Body of pancreas (tissue), 4 donors: Measurements from ENCODE around the gene GSK3B. TPM values are rescaled to one million over a fixed set of nuclear protein-coding genes. Genes with fewer than 3 reads are reported as not detected.

Experiments used
- ATAC-seq: fragments of 150-250 bp; one replicate; pipeline ENCODE4 v1.9.1; 2016
- DNase-seq, 4 donors: peaks; one replicate each; pipeline ENCODE4 v3.0.0-alpha.2; 2019
- H3K27ac ChIP-seq, 4 donors: fragments of 200-600 bp; sonication (generic); 1 replicate in 3 of 4; 2 replicates in 1 of 4; pipeline versions ENCODE4 v1.5.1 to v1.6.1; 2016 to 2019; ENCODE audit warnings: mild to moderate bottlenecking in 1 of 4, mixed read lengths in 1 of 4, moderate library complexity in 1 of 4
- H3K27me3 ChIP-seq, 2 donors: fragments of 200-600 bp; sonication (generic); one replicate each; pipeline ENCODE4 v1.6.0; 2016; ENCODE audit warnings: mild to moderate bottlenecking in 1 of 2
- H3K36me3 ChIP-seq, 2 donors: fragments of 200-600 bp; sonication (generic); replicated peaks in 1 of 2; 2 replicates each; pipeline ENCODE4 v1.5.1; 2016; ENCODE audit warnings: low read depth in 2 of 2; ENCODE audit not compliant: insufficient read depth in 1 of 2
- H3K4me1 ChIP-seq: fragments of 200-600 bp; sonication (generic); one replicate; pipeline ENCODE4 v1.6.0; 2016
- H3K4me3 ChIP-seq, 2 donors: fragments of 200-600 bp; sonication (generic); 1 replicate in 1 of 2; 2 replicates in 1 of 2; pipeline ENCODE4 v1.5.1; 2016 to 2019
- H3K9me3 ChIP-seq, 3 donors: fragments of 200-600 bp; sonication (generic); 1 replicate in 2 of 3; 2 replicates in 1 of 3; pipeline ENCODE4 v1.5.1; 2016
- CTCF ChIP-seq, 7 experiments: fragments of 450-650 bp in 4 of 7; fragments of 200-600 bp in 3 of 7; sonication (generic) in 3 of 7; IDR thresholded peaks; one replicate each; pipeline ENCODE4 v1.5.1; 2016 to 2019; ENCODE audit warnings: antibody characterized with exemption in 7 of 7
- POLR2A ChIP-seq, 3 donors: fragments of 450-650 bp; IDR thresholded peaks; one replicate each; pipeline ENCODE4 v1.6.1; 2016; ENCODE audit warnings: antibody characterized with exemption in 3 of 3, mild to moderate bottlenecking in 2 of 3
- WGBS, 2 donors: methylation state at CpG; one replicate each; pipeline ENCODE4 v1.1.5; 2017; 5-methylcytosine and 5-hydroxymethylcytosine counted together
- intact Hi-C: fragments of 100-400 bp; cut with DNase I; formaldehyde crosslinking; loops from one replicate; pipeline ENCODE4 v1.15.1; 2023
- total RNA-seq, 2 donors: library from RNA; depleted of rRNA; stranded (reverse); fragments of >200 nt; gene quantifications; one replicate each; pipeline ENCODE4 v1.1.0, GENCODE V29; 2016

GSK3B gene
- total RNA-seq, 2 donors from 2014 or later = 15.0 to 18.8 TPM

GRCh38 chr3:119950666-119951325 is 143.5 kb downstream of the GSK3B start:
- ATAC-seq = no peak
- TF ChIP-seq POLR2A (IDR thresholded peaks at IDR 0.05) = no peak
- TF ChIP-seq CTCF (IDR thresholded peaks at IDR 0.05) = no peak
- no peak overlapping the region for H3K27ac ChIP-seq
- no peaks in the 10 kb centered on the region for H3K36me3 ChIP-seq
- 89 to 94% methylated on average over 3 of the region's 3 CpGs for WGBS, 2 donors
- no peaks in the 10 kb centered on the region for H3K9me3 ChIP-seq
- H3K4me1 ChIP-seq = peaks cover 8% of the 10 kb centered on the region
- H3K27me3 ChIP-seq = no peaks in the 10 kb centered on the region
- intact Hi-C loops = no loop called here
- no peak overlapping the region for H3K4me3 ChIP-seq
- no peak for DNase-seq

DNA sequence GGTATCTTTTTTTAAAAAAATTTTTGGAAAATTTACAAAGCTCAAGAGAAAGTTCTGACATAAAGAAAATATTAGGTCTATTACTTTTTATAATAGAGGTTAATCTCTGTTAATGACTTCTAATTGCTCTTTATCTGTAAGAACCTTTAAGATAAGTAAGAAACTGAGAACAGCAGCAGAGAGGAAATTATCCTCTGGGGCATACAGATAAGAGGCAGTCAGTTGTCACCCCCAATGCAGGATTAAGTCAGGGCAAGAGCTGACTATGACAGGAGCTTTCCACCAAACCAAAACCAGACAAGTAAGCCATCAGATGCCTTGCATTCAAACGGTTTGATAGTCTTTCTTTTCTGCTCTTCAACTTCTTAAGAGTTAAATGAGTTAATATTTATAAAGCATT is 149.0 kb downstream of the GSK3B start:
- no peaks in the 10 kb centered on the region for H3K27me3 ChIP-seq

GRCh38 chr3:119944091-119944490 is 150.2 kb downstream of the GSK3B start:
- peaks cover 6% of the 10 kb centered on the region for H3K4me1 ChIP-seq
- TF ChIP-seq POLR2A (IDR thresholded peaks at IDR 0.05) (no peak), CTCF (IDR thresholded peaks at IDR 0.05) (no peak)
- DNase-seq (no peak), ATAC-seq (no peak)
- no peaks in the 10 kb centered on the region for H3K27me3 ChIP-seq
- intact Hi-C loops = no loop called here
- 85 to 94% methylated on average over 2 of the region's 2 CpGs for WGBS, 2 donors
- no peak overlapping the region for H3K27ac ChIP-seq
- H3K9me3 ChIP-seq = no peaks in the 10 kb centered on the region
- no peaks in the 10 kb centered on the region for H3K36me3 ChIP-seq
- no peak overlapping the region for H3K4me3 ChIP-seq

More for the DNA sequence above, 149.0 kb downstream of the GSK3B start:
- intact Hi-C loops = no loop called here
- no peaks in the 10 kb centered on the region for H3K9me3 ChIP-seq
- no peaks in the 10 kb centered on the region for H3K36me3 ChIP-seq
- TF ChIP-seq POLR2A (IDR thresholded peaks at IDR 0.05) (no peak), CTCF (IDR thresholded peaks at IDR 0.05) (no peak)
- H3K27ac ChIP-seq = no peak overlapping the region
- peaks cover 8% of the 10 kb centered on the region for H3K4me1 ChIP-seq
- ATAC-seq (no peak), DNase-seq (no peak)
- no peak overlapping the region for H3K4me3 ChIP-seq
- 33 to 50% methylated on average over 1 of the region's 1 CpG for WGBS, 2 donors

DNA sequence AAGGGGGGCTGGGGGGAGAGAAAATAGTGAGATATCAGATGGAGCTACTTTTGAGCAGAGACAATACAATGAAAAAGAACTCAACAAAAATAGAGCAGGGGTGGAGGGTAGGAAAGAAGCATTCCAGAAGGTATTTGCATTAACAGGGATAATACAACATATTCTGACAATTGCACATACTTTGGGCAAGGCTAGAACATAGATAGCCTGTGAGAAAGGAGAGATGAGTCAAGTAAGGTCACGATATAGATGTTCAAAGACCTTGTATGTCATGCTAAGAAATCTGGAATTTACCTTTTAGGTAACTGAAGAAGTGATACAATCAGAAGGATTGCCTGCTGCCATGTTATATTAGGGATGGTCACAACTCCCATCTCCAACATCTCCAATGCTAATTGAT is 155.2 kb downstream of the GSK3B start:
- no peaks in the 10 kb centered on the region for H3K9me3 ChIP-seq
- WGBS, 2 donors = 100% methylated on average over 1 of the region's 1 CpG
- no peak for DNase-seq
- no peaks in the 10 kb centered on the region for H3K4me1 ChIP-seq
- no peak overlapping the region for H3K4me3 ChIP-seq
- intact Hi-C loops = no loop called here
- no peak for ATAC-seq
- no peak overlapping the region for H3K27ac ChIP-seq
- no peaks in the 10 kb centered on the region for H3K27me3 ChIP-seq
- no peaks in the 10 kb centered on the region for H3K36me3 ChIP-seq
- TF ChIP-seq CTCF (IDR thresholded peaks at IDR 0.05) (no peak), POLR2A (IDR thresholded peaks at IDR 0.05) (no peak)

GRCh38 chr3:119937229-119937628 is 157.0 kb downstream of the GSK3B start:
- TF ChIP-seq POLR2A (IDR thresholded peaks at IDR 0.05) (no peak), CTCF (IDR thresholded peaks at IDR 0.05) (no peak)
- H3K27me3 ChIP-seq = no peaks in the 10 kb centered on the region
- H3K9me3 ChIP-seq = no peaks in the 10 kb centered on the region
- H3K36me3 ChIP-seq = no peaks in the 10 kb centered on the region
- H3K27ac ChIP-seq = no peak overlapping the region
- H3K4me1 ChIP-seq = no peaks in the 10 kb centered on the region
- no peak overlapping the region for H3K4me3 ChIP-seq
- intact Hi-C loops = no loop called here
- ATAC-seq (no peak), DNase-seq (peak in 1 of 4 donors; percentile 30)
- WGBS, 2 donors = 61 to 82% methylated on average over 2 of the region's 2 CpGs
